NCI-H2227 treated with DMSO at 0.1 percent for 48 hours (cell line): ENCODE data around the gene OR51V1.
"Not testable (repeated sequence)": the region's sequence is repeated elsewhere in the genome, so short reads cannot be mapped to it uniquely, and the experiment has no call there.

Experiments
- DNase-seq: peaks from one replicate; lab custom pipeline; 2025; lab: John Stamatoyannopoulos, UW

Gene OR51V1

GRCh38 chr11:5165898-5166297, 34.6 kb downstream of the OR51V1 start:
- DNase-seq: not testable (repeated sequence)

- not testable (repeated sequence) for DNase-seq
These were observed 35.7 kb downstream of the OR51V1 start for GRCh38 chr11:5164807-5165206.

GRCh38 chr11:5161045-5161444, 39.4 kb downstream of the OR51V1 start:
- not testable (repeated sequence) for DNase-seq

- not testable (repeated sequence) for DNase-seq
These were observed 40.3 kb downstream of the OR51V1 start for GRCh38 chr11:5160217-5160616.

GRCh38 chr11:5159806-5160205, 40.7 kb downstream of the OR51V1 start:
- no peak for DNase-seq

GRCh38 chr11:5154657-5155056, 45.8 kb downstream of the OR51V1 start, which contains the start of gene OR52A1:
Gene OR52A1 (minus strand): TSS chr11:5154757. CDS start chr11:5152369, 2,388 bp downstream.
- DNase-seq: no peak

- no peak for DNase-seq
These were observed 46.7 kb downstream of the OR51V1 start for GRCh38 chr11:5153574-5154431.

GRCh38 chr11:5151713-5152153, 48.7 kb downstream of the OR51V1 start:
- DNase-seq: no peak
